GM21526 (cell line): ENCODE measurements around the gene AS3MT.
"Not testable (repeated sequence)": the region's sequence is repeated elsewhere in the genome, so short reads cannot be mapped to it uniquely, and the experiment has no call there.

Experiments used
- ATAC-seq: cut with Tn5 transposase; IDR thresholded peaks from one replicate; pipeline ENCODE4 v1.9.1; 2021; ENCODE audit warnings: moderate library complexity; ENCODE audit not compliant: unreplicated experiment, low FRiP score

AS3MT gene

DNA sequence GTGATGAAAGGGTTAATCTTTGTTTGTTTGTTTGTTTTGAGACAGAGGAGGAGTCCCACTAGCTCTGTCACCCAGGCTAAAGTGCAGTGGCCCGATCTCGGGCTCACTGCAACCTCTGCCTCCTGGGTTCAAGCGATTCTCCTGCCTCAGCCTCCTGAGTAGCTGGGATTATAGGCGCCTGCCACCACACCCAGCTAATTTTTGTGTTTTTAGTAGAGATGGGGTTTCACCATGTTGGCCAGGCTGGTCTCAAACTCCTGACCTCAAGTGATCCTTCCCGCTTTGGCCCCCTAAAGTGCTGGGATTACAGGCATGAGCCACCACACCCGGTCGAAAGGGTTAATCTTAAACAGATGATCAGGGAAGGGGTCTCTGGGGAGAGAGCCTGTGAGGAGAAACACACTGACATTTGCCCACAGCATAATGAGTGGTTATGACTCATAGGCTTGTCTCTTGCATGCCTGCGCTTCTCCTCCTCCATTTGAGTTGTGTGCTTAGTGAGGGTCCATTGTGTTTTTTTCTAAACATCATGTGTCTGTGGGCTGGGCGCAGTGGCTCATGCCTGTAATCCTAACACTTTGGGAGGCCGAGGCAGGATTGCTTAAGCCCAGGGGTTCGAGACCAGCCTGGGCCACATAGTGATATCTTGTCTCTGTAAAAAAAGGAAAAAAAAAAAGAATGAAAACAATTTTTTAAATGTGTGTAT is 13.4 kb upstream of the AS3MT start:
- ATAC-seq, result not testable (repeated sequence)

DNA sequence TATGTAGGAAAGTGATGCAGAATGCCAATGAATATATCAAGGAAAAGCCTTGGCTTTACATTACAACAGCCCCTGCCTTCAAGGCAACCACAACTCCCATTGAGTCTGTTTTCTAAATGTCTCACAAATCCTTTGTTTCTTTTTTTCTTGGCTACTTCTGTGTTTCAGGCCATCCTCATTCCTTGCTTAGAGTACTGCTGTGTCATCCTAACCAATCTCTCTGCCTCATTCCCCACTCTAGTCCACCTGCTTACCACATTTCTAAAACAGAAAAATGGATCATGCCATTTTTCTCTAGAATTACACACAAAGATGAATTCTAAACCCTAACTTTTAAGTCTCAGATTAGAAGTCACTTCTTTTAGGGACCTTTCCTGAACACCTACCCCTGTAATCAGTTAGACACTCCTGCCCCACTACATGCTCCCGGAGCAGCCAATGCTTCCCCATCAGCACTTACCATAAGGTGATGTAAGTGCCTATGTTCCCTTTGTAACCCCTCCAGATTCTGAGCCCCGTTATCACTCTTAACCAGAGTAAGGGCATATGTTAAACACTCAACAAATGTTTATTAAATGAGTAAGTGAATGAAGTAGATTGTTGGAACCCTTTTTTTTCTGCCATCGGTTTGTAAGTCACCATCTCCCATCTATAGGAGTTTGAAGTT is 12.4 kb upstream of the AS3MT start:
- ATAC-seq, result no peak

DNA sequence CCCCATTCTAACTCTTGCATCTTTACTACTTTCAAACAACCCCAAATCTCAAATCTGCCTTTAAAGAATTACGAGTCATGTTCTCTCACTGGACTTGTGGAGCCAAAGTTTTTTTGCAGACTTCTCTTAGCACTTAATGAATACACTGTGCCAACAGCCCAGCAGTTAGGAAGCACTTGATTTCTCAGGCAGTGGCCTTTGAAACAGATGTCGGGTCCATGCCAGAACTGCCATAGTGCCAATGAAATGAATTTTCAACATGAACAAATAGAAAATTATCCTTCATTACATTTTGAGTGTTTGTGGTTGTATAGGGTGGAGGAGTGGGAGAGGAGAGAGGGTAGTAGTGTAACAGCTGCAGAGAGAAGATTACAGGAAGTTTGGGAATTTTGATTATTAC is 9.4 kb upstream of the AS3MT start:
- ATAC-seq, result no peak

DNA sequence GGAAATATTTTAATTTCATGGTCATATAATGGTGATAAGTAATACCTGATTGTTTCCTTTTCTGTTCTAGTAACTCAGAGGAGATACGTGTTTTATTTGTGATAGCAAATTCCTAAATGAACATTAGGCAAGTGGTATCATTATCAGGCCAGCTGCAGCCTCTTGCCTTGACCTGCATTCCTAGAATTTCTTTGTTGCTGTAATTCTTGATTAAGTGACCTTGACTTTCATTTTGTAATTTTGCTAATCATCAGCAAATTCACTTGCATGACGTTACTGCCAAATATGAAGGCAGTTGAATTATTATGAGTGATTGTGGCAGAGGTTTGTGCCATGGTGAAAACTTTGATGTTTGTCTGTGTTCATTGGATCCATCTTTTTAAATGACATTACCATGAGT is 5.6 kb upstream of the AS3MT start:
- no peak for ATAC-seq

DNA sequence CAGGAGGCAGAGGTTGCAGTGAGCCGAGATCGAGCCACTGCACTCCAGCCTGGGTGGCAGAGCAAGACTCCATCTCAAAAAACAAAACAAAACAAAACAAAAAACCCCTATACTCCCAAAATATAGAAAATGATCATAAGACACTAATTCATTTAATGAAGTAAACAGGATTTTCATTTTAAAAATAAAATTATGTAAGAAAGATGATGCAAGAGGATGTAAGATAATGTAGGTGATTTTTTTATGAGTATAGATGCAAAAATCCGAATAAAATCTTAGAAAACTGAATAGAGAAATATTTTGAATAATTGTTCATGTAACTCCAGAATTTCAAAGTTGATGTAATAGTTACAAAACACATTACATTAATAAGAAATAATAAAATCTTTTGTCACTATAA is 3.6 kb upstream of the AS3MT start:
- no peak for ATAC-seq

DNA sequence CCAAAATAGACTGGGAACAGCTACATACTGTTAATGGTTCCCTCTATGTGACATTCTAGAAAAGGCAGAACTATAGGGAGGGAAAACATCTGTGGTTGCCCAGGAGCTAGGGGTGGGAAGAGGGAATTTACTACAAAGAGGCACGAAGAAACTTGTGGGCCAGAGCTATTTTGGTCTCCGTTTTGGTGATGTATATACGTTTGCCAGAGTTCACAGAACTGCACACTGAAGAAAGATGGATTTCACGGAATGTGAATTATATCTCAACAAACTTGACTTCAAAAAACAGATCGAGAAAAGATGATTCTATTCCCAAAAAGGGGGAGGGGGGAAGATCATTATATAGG is 386 bp upstream of the AS3MT start:
- no peak for ATAC-seq

DNA sequence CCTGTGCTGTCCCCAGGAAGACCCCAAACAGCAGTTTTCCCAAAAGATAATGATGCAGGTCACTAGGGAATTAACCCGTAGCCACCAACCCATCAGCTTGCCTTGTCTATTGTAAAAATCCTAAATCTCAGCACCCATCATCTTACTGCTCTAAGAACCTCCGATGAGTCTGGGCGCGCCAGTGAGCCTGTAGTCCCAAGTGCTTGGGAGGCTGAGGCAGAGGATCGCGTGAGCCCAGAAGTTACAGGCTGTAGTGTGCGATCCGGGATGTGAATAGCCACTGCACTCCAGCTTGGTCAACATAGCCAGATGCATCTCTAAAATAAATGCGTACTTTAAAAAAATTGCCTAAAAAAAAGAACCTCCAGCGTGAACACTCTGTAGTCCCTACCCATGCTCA is 951 bp downstream of the AS3MT start:
- ATAC-seq, result no peak

DNA sequence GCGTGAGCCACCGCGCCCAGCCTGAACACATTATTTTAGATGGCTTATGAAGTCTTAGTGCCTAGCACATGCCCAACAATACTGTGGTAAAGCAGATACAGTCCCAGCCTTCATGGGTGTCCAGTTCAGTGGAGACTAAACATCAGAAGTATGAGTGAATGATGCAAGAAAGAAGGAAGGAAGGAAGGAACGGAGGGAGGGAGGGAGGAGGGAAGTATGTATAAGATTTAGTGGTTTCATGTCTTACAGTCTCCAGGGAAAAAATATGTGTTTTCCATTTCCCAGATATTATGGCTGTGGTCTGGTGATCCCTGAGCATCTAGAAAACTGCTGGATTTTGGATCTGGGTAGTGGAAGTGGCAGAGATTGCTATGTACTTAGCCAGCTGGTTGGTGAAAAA is 2.9 kb downstream of the AS3MT start:
- no peak for ATAC-seq

DNA sequence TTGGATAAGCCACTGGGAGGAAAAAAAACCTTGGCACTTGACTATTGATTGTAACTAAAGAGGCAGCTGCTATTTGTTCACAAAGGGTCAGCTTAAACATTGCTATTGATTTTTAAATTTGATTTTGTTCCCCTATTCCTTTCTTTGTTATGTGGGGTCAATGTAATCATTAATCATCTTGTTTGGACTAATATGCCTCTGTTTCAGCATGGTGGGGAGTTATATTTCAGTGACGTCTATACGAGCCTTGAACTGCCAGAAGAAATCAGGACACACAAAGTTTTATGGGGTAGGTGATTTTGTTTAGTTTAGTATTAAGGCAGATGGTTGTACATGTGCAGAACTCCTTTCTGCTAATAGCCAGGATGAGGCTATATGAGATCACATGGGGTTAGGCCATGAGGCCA is 7.5 kb downstream of the AS3MT start:
- ATAC-seq, result no peak

DNA sequence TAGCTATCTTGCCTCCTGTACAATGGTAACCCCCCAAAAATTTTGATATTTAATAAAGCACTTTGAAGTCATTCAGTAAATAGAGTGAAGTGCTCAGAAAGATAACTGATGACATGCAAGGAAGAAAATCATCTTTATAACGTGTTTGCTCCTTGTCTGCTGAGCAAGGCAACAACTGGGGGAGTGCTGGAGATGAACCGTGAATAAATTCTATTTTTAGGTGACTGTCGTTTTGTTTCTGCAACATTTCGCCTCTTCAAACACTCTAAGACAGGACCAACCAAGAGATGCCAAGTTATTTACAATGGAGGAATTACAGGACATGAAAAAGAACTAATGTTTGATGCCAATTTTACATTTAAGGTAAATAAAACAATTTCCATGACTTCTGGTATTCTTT is 9.4 kb downstream of the AS3MT start:
- ATAC-seq, result no peak

DNA sequence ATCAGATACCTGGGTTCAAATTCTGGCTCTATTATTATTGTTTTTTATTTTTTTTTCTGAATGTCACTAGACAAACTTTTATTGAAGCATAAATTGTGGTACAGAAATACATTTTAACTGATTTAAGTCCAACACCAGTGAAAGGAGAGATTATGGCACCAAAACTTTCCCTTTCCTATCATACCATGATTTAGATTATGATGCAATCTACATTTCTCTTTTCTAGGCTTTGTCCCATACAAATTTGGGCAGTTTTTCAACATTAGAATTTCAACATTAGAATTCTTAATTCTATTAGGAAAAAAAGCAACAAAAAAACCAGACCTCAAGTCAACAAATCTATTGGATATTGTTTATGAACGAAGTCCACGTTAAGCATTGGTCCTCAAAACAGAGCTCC is 11.0 kb downstream of the AS3MT start:
- no peak for ATAC-seq

DNA sequence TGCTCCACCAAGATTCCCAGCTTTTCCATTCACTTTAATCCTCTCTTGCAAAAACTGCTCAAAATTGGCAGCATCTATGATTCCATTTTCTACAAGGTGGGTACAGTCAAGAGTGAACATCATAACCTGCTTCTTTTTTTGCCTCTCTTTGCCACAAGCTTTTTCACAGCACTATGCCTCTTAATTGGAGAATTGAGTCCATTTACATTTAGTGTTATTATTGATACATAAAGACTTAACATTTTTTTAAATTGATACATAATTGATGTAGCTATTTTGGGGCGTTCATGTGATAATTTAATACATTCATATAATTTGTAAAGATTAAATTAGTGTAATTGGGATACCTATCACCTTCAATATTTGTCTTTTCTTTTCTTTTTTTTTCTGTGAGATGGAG is 18.8 kb downstream of the AS3MT start:
- ATAC-seq, result no peak

DNA sequence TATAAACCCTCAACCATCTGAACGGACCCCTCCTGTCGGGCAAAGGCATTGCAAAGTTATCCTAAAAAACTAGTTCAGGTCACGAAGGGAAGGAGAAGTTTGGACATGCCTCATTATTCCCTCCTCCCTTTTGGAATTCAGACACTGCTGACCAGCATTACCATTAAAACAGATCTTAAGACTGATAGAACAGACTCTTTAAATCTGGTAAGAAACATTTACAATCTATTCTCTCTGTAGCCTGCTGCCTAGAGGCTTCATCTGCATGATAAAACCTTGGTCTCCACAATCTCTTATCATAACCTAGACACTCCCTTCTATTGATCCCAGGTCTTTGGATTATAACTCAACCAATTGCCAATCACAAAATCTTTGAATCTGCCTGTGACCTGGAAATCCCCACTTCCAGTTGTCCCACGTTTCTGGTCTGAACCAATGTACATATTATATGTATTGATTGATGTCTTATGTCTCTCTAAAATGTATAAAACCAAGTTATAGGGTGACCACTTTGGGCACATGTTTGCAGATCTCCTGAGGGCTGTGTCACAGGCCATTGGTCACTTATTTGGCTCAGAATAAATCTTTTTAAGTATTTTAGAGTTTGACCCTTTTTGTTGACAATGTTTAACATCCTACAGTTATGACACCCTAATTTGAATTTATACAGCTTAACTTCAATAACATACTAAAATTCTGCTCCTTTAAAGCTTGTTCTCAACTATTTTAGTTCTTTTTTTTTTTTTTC is 25.4 kb downstream of the AS3MT start:
- ATAC-seq, result no peak

DNA sequence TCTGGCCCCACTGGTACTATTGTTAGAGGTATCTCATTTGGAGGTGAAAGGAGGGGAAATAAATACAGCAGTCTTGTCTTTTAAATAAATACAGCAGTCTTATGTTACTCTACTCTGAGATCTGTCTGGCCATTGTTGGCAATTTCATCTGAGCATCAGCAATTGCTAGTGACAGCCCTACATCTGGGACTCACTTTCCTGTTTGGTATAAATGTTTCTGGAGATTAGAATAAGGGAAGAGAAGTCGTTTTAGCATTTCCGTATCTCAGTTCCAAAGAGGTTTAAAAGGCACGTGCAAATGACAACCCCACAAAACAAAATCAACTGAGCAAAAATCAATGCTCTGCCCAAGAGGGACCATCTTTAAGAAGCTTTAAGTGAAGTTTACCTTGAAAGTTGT is 30.7 kb downstream of the AS3MT start:
- ATAC-seq, result no peak

DNA sequence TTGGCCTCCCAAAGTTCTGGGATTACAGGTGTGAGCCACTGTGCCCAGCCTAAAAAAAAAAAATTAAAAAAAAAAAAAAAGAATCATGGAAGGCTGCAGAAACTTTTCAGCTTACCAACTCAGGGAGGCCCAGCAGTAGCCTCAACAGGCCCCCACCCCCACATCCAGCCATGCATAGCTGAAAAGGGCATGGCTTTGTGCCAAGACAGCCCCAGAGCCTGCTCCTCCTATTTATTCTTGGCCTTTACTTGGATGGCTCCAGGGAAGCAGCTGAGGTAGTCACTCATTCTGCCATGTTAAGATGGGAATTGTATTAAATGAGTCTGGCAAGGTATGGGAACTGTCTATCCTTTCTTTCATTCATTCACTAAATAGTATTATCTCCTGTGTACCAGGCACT is 35.1 kb downstream of the AS3MT start:
- no peak for ATAC-seq

DNA sequence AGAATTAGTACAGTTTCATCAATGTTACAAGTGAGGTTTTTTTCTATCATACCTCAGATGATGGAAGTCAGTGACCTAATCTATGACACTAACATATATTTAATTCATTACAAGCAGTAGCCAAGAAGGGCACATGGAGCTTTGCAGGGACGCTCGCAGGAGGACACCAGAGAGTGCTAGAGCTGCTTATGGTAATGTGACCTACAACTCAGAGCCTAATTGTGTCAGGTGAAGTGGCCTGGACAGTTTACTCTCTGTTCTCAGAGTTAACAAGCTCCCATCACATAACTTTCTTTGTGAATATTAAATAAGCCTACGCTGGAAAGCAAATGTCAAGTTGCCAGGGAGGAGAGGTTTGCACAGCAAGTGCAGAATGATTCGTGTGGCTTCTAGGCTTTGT is 37.2 kb downstream of the AS3MT start:
- ATAC-seq, result no peak

DNA sequence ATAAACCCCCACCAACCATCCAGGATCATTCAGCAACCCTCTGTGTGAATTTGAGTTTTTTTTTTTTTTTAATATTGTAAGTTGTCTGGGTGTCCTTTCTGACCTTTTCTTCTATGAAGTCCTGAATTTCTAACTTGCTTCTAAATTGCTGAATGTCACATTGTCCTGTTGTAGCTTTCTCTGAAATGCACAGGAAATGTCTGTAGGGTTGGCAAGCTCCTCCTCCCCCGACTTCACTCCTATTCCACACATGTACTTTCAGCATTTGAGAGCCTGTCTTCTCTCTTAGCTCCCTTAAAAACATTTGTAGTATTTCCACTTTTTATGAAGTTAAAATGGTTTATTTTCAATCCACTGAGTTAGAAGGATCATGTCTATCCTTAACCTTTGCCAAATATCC is 45.5 kb downstream of the AS3MT start:
- no peak for ATAC-seq

DNA sequence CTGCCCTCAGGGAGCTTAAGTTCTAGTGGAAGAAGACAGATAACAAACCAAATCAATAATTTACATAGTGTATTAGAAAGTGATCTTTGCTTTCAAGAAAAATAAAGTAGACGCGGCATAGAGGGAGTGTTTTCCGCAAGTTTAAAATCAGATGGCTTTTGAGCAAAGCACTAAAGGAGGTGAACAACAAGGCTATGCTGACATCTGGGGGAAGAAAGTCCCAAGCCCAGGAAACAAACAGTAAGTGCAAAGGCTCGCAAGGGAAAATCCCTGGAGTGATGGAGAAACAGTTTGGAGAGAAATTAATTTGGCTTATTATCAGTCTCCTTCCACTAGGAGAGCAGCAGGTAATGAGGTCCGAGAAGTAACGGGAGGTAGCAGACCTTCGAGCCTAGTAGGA is 46.9 kb downstream of the AS3MT start:
- ATAC-seq, result no peak

DNA sequence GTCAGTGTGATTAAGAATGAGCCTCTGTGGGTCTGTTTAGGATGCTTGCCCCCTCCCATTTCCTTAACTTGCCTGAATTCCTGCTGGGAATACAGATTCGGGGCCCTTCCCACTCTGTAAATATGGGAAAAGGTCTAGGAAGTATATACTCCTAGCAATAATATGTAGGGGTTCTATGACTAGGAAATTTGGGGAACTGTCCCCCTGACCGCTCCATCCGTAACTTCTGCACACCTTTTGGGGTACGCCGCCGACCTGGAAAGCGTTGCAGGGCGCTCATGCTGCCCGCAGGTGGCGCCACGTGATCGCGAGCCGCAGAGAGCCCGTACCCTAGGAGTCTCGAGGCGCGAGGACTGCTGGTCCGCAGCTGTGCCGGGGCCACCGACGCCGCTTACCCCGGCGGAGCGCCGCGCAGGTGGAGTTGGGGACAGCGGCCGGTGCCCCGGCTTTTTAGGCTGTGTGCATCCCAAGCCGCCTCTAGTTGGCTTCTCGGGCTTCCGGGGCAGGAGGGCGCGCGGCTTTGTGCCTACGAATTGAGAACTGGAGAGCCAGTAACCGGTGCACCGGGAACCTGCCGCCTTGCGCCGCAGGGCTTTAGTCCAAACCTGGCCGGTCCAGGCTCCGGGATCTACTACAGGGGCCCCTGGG is 48.2 kb downstream of the AS3MT start:
- peak; percentile 41 for ATAC-seq

DNA sequence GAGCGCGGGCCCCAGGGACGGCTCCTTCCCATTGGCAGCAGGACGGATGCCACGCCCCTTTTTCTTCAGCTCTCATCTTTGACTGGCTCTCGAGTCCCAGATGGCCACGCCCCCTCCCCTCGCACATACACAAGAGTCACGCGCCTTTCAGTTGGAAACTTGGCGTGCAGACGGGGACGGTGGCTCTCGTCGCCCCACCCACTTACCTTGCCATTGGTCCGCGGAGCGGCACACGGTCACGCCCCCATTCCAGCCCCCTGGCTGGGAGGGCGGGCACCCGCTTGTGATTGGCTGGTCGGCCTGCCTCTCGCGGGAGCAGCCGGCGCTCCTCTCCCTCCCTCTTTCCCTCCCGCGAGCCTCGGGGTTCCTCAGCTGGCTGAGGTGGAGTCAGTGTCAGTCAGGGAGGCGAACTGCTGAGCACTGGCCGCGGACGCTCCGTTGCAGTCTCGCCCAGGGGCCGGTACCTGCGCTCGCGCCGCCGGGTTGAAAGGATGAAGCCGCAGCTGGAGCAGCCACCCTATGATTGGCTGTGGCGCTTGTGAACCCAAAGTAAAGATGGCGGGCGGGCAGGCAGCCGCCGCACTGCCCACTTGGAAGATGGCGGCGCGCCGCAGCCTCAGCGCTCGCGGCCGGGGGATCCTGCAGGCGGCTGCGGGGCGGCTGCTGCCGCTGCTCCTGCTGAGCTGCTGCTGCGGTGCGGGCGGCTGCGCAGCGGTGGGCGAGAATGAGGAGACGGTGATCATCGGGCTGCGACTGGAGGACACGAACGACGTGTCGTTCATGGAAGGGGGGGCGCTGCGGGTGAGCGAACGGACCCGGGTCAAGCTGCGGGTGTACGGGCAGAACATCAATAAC is 48.9 kb downstream of the AS3MT start, which contains the start of gene CNNM2:
Gene CNNM2, plus strand, starts transcription at position 333 of the 855 bp plus-strand sequence. Its CDS starts 187 bp downstream, at position 520.
- peak; percentile 89 for ATAC-seq
